GM23338 (cell line): Measurements from ENCODE around the gene IL12RB1. TPM values are rescaled to one million over a fixed set of nuclear protein-coding genes. Genes with fewer than 3 reads are reported as not detected.

ENCODE experiments used
- ATAC-seq: fragments of 200-7000 bp; cut with Tn5 transposase; 3 replicates; pipeline ENCODE4 v1.9.1; 2020
- DNase-seq: peaks from one replicate; pipeline ENCODE4 v3.0.0-alpha.2; 2015; ENCODE audit warnings: low spot score
- H2AFZ ChIP-seq: fragments of 200-600 bp; sonication (generic); 2 replicates; pipeline ENCODE4 v1.8.0; 2016; ENCODE audit warnings: antibody characterized with exemption, mild to moderate bottlenecking, moderate library complexity
- H3F3A ChIP-seq: fragments of 200-600 bp; sonication (generic); replicated peaks from 2 replicates; pipeline ENCODE4 v1.8.0; 2017; ENCODE audit warnings: antibody characterized with exemption, mixed run types, low read depth
- H3K27ac ChIP-seq: fragments of 200-600 bp; sonication (generic); 2 replicates; pipeline ENCODE4 v1.6.1; 2016; ENCODE audit warnings: low read depth
- H3K27me3 ChIP-seq: fragments of 200-600 bp; sonication (generic); 2 replicates; pipeline ENCODE4 v1.8.0; 2016; ENCODE audit warnings: mild to moderate bottlenecking, mixed run types, moderate library complexity; ENCODE audit not compliant: insufficient read depth
- H3K36me3 ChIP-seq: fragments of 200-600 bp; sonication (generic); 2 replicates; pipeline ENCODE4 v1.8.0; 2016; ENCODE audit warnings: mild to moderate bottlenecking; ENCODE audit not compliant: insufficient read depth
- H3K4me1 ChIP-seq: fragments of 200-600 bp; sonication (generic); 2 replicates; pipeline ENCODE4 v1.8.0; 2016; ENCODE audit warnings: mild to moderate bottlenecking, moderate library complexity; ENCODE audit not compliant: insufficient read depth
- H3K4me2 ChIP-seq: fragments of 200-600 bp; sonication (generic); 2 replicates; pipeline ENCODE4 v1.7.1; 2017; ENCODE audit warnings: mixed run types
- H3K4me3 ChIP-seq: fragments of 200-600 bp; sonication (generic); 2 replicates; pipeline ENCODE4 v1.6.1; 2016; ENCODE audit warnings: mixed run types
- H3K79me2 ChIP-seq: fragments of 200-600 bp; sonication (generic); replicated peaks from 2 replicates; pipeline ENCODE4 v1.8.0; 2017; ENCODE audit warnings: mild to moderate bottlenecking; ENCODE audit not compliant: insufficient read depth
- H3K9me2 ChIP-seq: fragments of 200-600 bp; sonication (generic); 2 replicates; pipeline ENCODE4 v1.8.0; 2017; ENCODE audit not compliant: insufficient read depth
- H4K20me1 ChIP-seq: fragments of 200-600 bp; sonication (generic); replicated peaks from 2 replicates; pipeline ENCODE4 v1.8.0; 2017; ENCODE audit warnings: mild to moderate bottlenecking; ENCODE audit not compliant: insufficient read depth
- H3K27ac Mint-ChIP-seq: 2 replicates; pipeline ENCODE4 v1.8.0; 2020; ENCODE audit warnings: inconsistent platforms, mild to moderate bottlenecking, moderate library complexity, mixed read lengths
- H3K27me3 Mint-ChIP-seq: 3 replicates; pipeline ENCODE4 v1.8.0; 2022; ENCODE audit warnings: low read depth, mild to moderate bottlenecking, moderate library complexity, mixed read lengths, inconsistent platforms; ENCODE audit not compliant: insufficient read depth, poor library complexity
- H3K36me3 Mint-ChIP-seq: 3 replicates; pipeline ENCODE4 v1.8.0; 2021; ENCODE audit warnings: low read depth, mild to moderate bottlenecking, inconsistent platforms, moderate library complexity, mixed read lengths
- H3K4me1 Mint-ChIP-seq: 3 replicates; pipeline ENCODE4 v1.8.0; 2020; ENCODE audit warnings: mild to moderate bottlenecking, inconsistent platforms, mixed read lengths
- H3K4me3 Mint-ChIP-seq: 3 replicates; pipeline ENCODE4 v1.8.0; 2021; ENCODE audit warnings: moderate library complexity, mild to moderate bottlenecking, inconsistent platforms, mixed read lengths
- H3K9me3 Mint-ChIP-seq: 3 replicates; pipeline ENCODE4 v1.8.0; 2020; ENCODE audit warnings: moderate library complexity, mild to moderate bottlenecking, inconsistent platforms, mixed read lengths
- CREB1 ChIP-seq: fragments of 250-450 bp; sonication (Bioruptor Pico); IDR thresholded peaks from 2 replicates; pipeline ENCODE4 v1.5.0; 2020; ENCODE audit warnings: low read depth, mild to moderate bottlenecking, moderate library complexity
- EZH2 ChIP-seq: fragments of 200-600 bp; sonication (generic); IDR thresholded peaks from one replicate; pipeline ENCODE4 v1.8.0; 2017; ENCODE audit warnings: antibody characterized with exemption, mild to moderate bottlenecking, low read depth; ENCODE audit not compliant: unreplicated experiment
- EZH2phosphoT487 ChIP-seq: fragments of 200-600 bp; sonication (generic); IDR thresholded peaks from one replicate; pipeline ENCODE4 v1.8.1; 2018; ENCODE audit warnings: antibody characterized with exemption; ENCODE audit not compliant: unreplicated experiment
- JUNB ChIP-seq: IDR thresholded peaks from one replicate; pipeline ENCODE4 v1.6.1; 2016; ENCODE audit warnings: antibody characterized with exemption; ENCODE audit not compliant: unreplicated experiment
- NANOG ChIP-seq: IDR thresholded peaks from 2 replicates; pipeline ENCODE4 v1.6.1; 2016; ENCODE audit warnings: antibody characterized with exemption, borderline replicate concordance
- POLR2AphosphoS5 ChIP-seq: IDR thresholded peaks from 2 replicates; pipeline ENCODE4 v1.6.1; 2016; ENCODE audit warnings: antibody characterized with exemption, low read depth
- STAT1 ChIP-seq: IDR thresholded peaks from one replicate; pipeline ENCODE4 v1.6.1; 2016; ENCODE audit warnings: antibody characterized with exemption; ENCODE audit not compliant: unreplicated experiment
- ZNF114 ChIP-seq: fragments of 250-450 bp; sonication (Bioruptor Pico); IDR thresholded peaks from 2 replicates; pipeline ENCODE4 v1.5.0; 2020; ENCODE audit warnings: mild to moderate bottlenecking, moderate library complexity
- ZNF331 ChIP-seq: fragments of 250-450 bp; sonication (Bioruptor Pico); IDR thresholded peaks from 2 replicates; pipeline ENCODE4 v1.5.0; 2020; ENCODE audit warnings: low read depth, mild to moderate bottlenecking, moderate library complexity
- polyA plus RNA-seq: library from polyadenylated mRNA; unstranded; fragments of >200 nt; fragmentation: Nextera tagmentation; extraction: Ambion mirVana; gene quantifications from 2 replicates; pipeline ENCODE4 v1.2.1, GENCODE V29; 2016
- total RNA-seq: library from RNA; depleted of rRNA; stranded (reverse); fragments of >200 nt; shearing (Covaris generic); gene quantifications from 2 replicates; pipeline ENCODE4 v1.2.3, GENCODE V29; 2014
- TF ChIP-seq, protein P1 (sequence below): IDR thresholded peaks from 2 replicates; pipeline ENCODE4 v1.6.1; 2016; ENCODE audit warnings: antibody characterized with exemption
- TF ChIP-seq, protein P2 (sequence below): IDR thresholded peaks from one replicate; pipeline ENCODE4 v1.6.1; 2018; ENCODE audit warnings: antibody characterized with exemption; ENCODE audit not compliant: unreplicated experiment
- TF ChIP-seq, protein P3 (sequence below): fragments of 250-450 bp; sonication (Bioruptor Pico); IDR thresholded peaks from 2 replicates; pipeline ENCODE4 v1.5.0; 2020; ENCODE audit warnings: mild to moderate bottlenecking, moderate library complexity
- TF ChIP-seq, protein P4 (sequence below), 2 experiments: fragments of 200-600 bp in 1 of 2; sonication (generic) in 1 of 2; conservative IDR thresholded peaks; 2 replicates each; pipeline versions ENCODE4 v1.5.1 to v1.6.1; 2016 to 2017; ENCODE audit warnings: antibody characterized with exemption in 2 of 2, low read depth in 2 of 2, mild to moderate bottlenecking in 2 of 2, moderate library complexity in 1 of 2

IL12RB1 gene
- total and polyA plus RNA-seq, 2 experiments from 2014 or later: not detected

DNA sequence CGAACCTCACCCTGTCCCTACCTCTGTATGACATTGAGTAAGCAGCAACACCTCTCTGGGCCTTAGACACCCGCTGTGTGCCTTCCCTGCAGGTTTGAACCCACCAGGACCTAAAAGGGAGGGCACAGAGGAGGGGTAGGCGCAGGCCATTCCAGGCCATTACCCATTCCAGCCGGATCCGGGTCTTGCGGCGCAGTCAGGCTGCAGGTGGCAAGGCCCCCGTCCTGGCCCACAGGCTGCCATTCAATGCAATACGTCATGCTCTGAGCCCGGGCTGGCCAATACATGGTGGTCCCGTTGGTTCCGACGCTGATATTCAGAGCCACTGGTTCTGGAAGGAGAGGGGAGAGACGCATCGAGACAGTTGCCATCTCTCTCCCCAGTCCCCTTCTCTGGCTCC lies 17.4 kb downstream of the IL12RB1 start:
- Histone ChIP-seq H3K4me3 (no peak overlapping the region), H3K4me2 (no peak overlapping the region), H4K20me1 (no peaks in the 10 kb centered on the region), H2AFZ (no peak overlapping the region), H3F3A (no peaks in the 10 kb centered on the region), H3K27ac (no peak overlapping the region), H3K79me2 (no peaks in the 10 kb centered on the region), H3K27me3 (no peaks in the 10 kb centered on the region), H3K36me3 (no peaks in the 10 kb centered on the region), H3K4me1 (no peaks in the 10 kb centered on the region; the same call in 1 of the 2 replicates), H3K9me2 (no peaks in the 10 kb centered on the region)
- H3K27me3 Mint-ChIP-seq: peaks cover 9% of the 10 kb centered on the region
- H3K36me3 Mint-ChIP-seq: no peaks in the 10 kb centered on the region
- H3K4me1 Mint-ChIP-seq: no peaks in the 10 kb centered on the region; the same call in 2 of the 3 replicates
- no peak overlapping the region for H3K4me3 Mint-ChIP-seq
- DNase-seq (no peak), ATAC-seq (no peak)
- no peak overlapping the region for H3K27ac Mint-ChIP-seq
- H3K9me3 Mint-ChIP-seq: no peaks in the 10 kb centered on the region
- TF ChIP-seq, protein P1, sequence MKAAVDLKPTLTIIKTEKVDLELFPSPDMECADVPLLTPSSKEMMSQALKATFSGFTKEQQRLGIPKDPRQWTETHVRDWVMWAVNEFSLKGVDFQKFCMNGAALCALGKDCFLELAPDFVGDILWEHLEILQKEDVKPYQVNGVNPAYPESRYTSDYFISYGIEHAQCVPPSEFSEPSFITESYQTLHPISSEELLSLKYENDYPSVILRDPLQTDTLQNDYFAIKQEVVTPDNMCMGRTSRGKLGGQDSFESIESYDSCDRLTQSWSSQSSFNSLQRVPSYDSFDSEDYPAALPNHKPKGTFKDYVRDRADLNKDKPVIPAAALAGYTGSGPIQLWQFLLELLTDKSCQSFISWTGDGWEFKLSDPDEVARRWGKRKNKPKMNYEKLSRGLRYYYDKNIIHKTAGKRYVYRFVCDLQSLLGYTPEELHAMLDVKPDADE: no peak
- TF ChIP-seq CREB1 (no peak), ZNF114 (no peak), ZNF331 (CRISPR knock-in tag) (no peak), STAT1 (no peak), POLR2AphosphoS5 (no peak), JUNB (no peak), EZH2phosphoT487 (no peak), NANOG (no peak), EZH2 (no peak)
- TF ChIP-seq, protein P2, sequence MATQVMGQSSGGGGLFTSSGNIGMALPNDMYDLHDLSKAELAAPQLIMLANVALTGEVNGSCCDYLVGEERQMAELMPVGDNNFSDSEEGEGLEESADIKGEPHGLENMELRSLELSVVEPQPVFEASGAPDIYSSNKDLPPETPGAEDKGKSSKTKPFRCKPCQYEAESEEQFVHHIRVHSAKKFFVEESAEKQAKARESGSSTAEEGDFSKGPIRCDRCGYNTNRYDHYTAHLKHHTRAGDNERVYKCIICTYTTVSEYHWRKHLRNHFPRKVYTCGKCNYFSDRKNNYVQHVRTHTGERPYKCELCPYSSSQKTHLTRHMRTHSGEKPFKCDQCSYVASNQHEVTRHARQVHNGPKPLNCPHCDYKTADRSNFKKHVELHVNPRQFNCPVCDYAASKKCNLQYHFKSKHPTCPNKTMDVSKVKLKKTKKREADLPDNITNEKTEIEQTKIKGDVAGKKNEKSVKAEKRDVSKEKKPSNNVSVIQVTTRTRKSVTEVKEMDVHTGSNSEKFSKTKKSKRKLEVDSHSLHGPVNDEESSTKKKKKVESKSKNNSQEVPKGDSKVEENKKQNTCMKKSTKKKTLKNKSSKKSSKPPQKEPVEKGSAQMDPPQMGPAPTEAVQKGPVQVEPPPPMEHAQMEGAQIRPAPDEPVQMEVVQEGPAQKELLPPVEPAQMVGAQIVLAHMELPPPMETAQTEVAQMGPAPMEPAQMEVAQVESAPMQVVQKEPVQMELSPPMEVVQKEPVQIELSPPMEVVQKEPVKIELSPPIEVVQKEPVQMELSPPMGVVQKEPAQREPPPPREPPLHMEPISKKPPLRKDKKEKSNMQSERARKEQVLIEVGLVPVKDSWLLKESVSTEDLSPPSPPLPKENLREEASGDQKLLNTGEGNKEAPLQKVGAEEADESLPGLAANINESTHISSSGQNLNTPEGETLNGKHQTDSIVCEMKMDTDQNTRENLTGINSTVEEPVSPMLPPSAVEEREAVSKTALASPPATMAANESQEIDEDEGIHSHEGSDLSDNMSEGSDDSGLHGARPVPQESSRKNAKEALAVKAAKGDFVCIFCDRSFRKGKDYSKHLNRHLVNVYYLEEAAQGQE: no peak
- TF ChIP-seq, protein P3, sequence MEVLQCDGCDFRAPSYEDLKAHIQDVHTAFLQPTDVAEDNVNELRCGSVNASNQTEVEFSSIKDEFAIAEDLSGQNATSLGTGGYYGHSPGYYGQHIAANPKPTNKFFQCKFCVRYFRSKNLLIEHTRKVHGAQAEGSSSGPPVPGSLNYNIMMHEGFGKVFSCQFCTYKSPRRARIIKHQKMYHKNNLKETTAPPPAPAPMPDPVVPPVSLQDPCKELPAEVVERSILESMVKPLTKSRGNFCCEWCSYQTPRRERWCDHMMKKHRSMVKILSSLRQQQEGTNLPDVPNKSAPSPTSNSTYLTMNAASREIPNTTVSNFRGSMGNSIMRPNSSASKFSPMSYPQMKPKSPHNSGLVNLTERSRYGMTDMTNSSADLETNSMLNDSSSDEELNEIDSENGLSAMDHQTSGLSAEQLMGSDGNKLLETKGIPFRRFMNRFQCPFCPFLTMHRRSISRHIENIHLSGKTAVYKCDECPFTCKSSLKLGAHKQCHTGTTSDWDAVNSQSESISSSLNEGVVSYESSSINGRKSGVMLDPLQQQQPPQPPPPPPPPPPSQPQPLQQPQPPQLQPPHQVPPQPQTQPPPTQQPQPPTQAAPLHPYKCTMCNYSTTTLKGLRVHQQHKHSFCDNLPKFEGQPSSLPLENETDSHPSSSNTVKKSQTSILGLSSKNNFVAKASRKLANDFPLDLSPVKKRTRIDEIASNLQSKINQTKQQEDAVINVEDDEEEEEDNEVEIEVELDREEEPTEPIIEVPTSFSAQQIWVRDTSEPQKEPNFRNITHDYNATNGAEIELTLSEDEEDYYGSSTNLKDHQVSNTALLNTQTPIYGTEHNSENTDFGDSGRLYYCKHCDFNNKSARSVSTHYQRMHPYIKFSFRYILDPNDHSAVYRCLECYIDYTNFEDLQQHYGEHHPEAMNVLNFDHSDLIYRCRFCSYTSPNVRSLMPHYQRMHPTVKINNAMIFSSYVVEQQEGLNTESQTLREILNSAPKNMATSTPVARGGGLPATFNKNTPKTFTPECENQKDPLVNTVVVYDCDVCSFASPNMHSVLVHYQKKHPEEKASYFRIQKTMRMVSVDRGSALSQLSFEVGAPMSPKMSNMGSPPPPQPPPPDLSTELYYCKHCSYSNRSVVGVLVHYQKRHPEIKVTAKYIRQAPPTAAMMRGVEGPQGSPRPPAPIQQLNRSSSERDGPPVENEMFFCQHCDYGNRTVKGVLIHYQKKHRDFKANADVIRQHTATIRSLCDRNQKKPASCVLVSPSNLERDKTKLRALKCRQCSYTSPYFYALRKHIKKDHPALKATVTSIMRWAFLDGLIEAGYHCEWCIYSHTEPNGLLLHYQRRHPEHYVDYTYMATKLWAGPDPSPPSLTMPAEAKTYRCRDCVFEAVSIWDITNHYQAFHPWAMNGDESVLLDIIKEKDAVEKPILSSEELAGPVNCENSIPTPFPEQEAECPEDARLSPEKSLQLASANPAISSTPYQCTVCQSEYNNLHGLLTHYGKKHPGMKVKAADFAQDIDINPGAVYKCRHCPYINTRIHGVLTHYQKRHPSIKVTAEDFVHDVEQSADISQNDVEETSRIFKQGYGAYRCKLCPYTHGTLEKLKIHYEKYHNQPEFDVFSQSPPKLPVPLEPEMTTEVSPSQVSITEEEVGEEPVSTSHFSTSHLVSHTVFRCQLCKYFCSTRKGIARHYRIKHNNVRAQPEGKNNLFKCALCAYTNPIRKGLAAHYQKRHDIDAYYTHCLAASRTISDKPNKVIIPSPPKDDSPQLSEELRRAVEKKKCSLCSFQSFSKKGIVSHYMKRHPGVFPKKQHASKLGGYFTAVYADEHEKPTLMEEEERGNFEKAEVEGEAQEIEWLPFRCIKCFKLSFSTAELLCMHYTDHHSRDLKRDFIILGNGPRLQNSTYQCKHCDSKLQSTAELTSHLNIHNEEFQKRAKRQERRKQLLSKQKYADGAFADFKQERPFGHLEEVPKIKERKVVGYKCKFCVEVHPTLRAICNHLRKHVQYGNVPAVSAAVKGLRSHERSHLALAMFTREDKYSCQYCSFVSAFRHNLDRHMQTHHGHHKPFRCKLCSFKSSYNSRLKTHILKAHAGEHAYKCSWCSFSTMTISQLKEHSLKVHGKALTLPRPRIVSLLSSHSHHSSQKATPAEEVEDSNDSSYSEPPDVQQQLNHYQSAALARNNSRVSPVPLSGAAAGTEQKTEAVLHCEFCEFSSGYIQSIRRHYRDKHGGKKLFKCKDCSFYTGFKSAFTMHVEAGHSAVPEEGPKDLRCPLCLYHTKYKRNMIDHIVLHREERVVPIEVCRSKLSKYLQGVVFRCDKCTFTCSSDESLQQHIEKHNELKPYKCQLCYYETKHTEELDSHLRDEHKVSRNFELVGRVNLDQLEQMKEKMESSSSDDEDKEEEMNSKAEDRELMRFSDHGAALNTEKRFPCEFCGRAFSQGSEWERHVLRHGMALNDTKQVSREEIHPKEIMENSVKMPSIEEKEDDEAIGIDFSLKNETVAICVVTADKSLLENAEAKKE: no peak
- TF ChIP-seq, protein P4, sequence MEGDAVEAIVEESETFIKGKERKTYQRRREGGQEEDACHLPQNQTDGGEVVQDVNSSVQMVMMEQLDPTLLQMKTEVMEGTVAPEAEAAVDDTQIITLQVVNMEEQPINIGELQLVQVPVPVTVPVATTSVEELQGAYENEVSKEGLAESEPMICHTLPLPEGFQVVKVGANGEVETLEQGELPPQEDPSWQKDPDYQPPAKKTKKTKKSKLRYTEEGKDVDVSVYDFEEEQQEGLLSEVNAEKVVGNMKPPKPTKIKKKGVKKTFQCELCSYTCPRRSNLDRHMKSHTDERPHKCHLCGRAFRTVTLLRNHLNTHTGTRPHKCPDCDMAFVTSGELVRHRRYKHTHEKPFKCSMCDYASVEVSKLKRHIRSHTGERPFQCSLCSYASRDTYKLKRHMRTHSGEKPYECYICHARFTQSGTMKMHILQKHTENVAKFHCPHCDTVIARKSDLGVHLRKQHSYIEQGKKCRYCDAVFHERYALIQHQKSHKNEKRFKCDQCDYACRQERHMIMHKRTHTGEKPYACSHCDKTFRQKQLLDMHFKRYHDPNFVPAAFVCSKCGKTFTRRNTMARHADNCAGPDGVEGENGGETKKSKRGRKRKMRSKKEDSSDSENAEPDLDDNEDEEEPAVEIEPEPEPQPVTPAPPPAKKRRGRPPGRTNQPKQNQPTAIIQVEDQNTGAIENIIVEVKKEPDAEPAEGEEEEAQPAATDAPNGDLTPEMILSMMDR (conservative IDR thresholded peaks at IDR 0.05; ENCODE audit: low read depth in 2 of 2): no peak
